K562 (cell line): ENCODE measurements around the gene ESPL1. TPM values are rescaled to one million over a fixed set of nuclear protein-coding genes. Genes with fewer than 3 reads are reported as not detected.

ENCODE experiments used
- ATAC-seq: fragments of 200-7000 bp; cut with Tn5 transposase; 3 replicates; pipeline ENCODE4 v1.9.1; 2020; ENCODE audit warnings: moderate library complexity
- BruUV-seq: library from RNA; stranded (reverse); fragments of 400-500 nt; replicated peaks from 2 replicates; lab custom pipeline; 2021; lab: Mats Ljungman, UMichigan
- CTCF ChIA-PET: fragments of 300-600 bp; formaldehyde crosslinking; extraction: SDS; loops from one replicate; lab custom pipeline; 2021; ENCODE audit warnings: low intra/inter-chr PET ratio; lab: Yijun Ruan, JAX
- POLR2A ChIA-PET: fragments of 300-600, 350-650 bp; sonication (Branson Sonifier 250); formaldehyde crosslinking; extraction: SDS; loops from one replicate; lab custom pipeline; 2021; ENCODE audit warnings: antibody characterized with exemption, inconsistent platforms; lab: Yijun Ruan, JAX
- DNase-seq, 4 experiments: peaks; one replicate each; pipeline versions ENCODE4 v3.0.0 to v3.0.0-alpha.2; 2011 to 2018; ENCODE audit warnings: low spot score in 3 of 4, mixed read lengths in 3 of 4; ENCODE audit errors: extremely low read depth in 1 of 4
- FAIRE-seq: peaks from 2 replicates; lab custom pipeline; 2011; peaks lifted over from hg19 to GRCh38; lab: Jason Lieb, UNC
- H2AFZ ChIP-seq: 2 replicates; pipeline ENCODE4 v1.6.0; 2011; ENCODE audit warnings: low read depth, low read length, control low read depth, inconsistent platforms
- H3K27ac ChIP-seq: fragments of 200-600 bp; 3 replicates; pipeline ENCODE4 v1.8.0; 2011; ENCODE audit warnings: low read depth, mild to moderate bottlenecking, control low read depth, inconsistent platforms, low read length, moderate library complexity, mixed read lengths; ENCODE audit errors: extremely low read depth
- H3K27me3 ChIP-seq, 2 experiments: fragments of 300-600 bp in 1 of 2; 2 replicates in 1 of 2; 3 replicates in 1 of 2; pipeline versions ENCODE4 v1.6.0 to v1.8.0; 2011; ENCODE audit warnings: inconsistent platforms in 2 of 2, low read length in 2 of 2, mild to moderate bottlenecking in 1 of 2, mixed read lengths in 1 of 2, moderate library complexity in 1 of 2; ENCODE audit not compliant: control insufficient read depth in 2 of 2, insufficient read depth in 2 of 2
- H3K36me3 ChIP-seq: fragments of 300-600 bp; 3 replicates; pipeline ENCODE4 v1.8.0; 2011; ENCODE audit warnings: mild to moderate bottlenecking, low read length, inconsistent platforms; ENCODE audit not compliant: control insufficient read depth, insufficient read depth
- H3K4me1 ChIP-seq, 2 experiments: fragments of 200-600 bp in 1 of 2; replicated peaks in 1 of 2; 2 replicates in 1 of 2; 3 replicates in 1 of 2; pipeline versions ENCODE4 v1.5.1 to v1.8.0; 2011; ENCODE audit warnings: inconsistent platforms in 2 of 2, low read length in 2 of 2, mild to moderate bottlenecking in 1 of 2, mixed read lengths in 1 of 2, moderate library complexity in 1 of 2; ENCODE audit not compliant: control insufficient read depth in 2 of 2, insufficient read depth in 2 of 2
- H3K4me2 ChIP-seq: 2 replicates; pipeline ENCODE4 v1.6.1; 2011; ENCODE audit warnings: low read length, control low read depth, inconsistent platforms, mixed read lengths; ENCODE audit not compliant: insufficient read depth
- H3K4me3 ChIP-seq: fragments of 200-600 bp; sonication (generic), shearing (Covaris generic); 2 replicates; pipeline ENCODE4 v1.5.1; 2016; ENCODE audit warnings: control low read depth, inconsistent platforms
- H3K79me2 ChIP-seq: fragments of 200-600 bp; 3 replicates; pipeline ENCODE4 v1.8.0; 2011; ENCODE audit warnings: low read length, inconsistent platforms; ENCODE audit not compliant: control insufficient read depth, insufficient read depth
- H3K9ac ChIP-seq, 2 experiments: 2 replicates each; pipeline versions ENCODE4 v1.6.0 to v1.6.1; 2011; ENCODE audit warnings: low read depth in 2 of 2, low read length in 2 of 2, control low read depth in 1 of 2, inconsistent platforms in 1 of 2, mild to moderate bottlenecking in 1 of 2, mixed read lengths in 1 of 2; ENCODE audit not compliant: insufficient read depth in 1 of 2
- H3K9me1 ChIP-seq: one replicate; pipeline ENCODE4 v1.6.0; 2011; ENCODE audit warnings: inconsistent platforms, mild to moderate bottlenecking, low read length, moderate library complexity; ENCODE audit not compliant: control insufficient read depth, insufficient read depth
- H3K9me3 ChIP-seq: replicated peaks from 2 replicates; pipeline ENCODE4 v1.5.1; 2011; ENCODE audit warnings: low read depth, low read length, inconsistent platforms; ENCODE audit not compliant: control insufficient read depth, insufficient read depth
- H4K20me1 ChIP-seq: replicated peaks from 2 replicates; pipeline ENCODE4 v1.6.1; 2011; ENCODE audit warnings: low read length, inconsistent platforms, mixed read lengths; ENCODE audit not compliant: control insufficient read depth, insufficient read depth
- BRCA1 ChIP-seq, 2 experiments: fragments of 450-650 bp in 1 of 2; sonication (generic) in 1 of 2; formaldehyde crosslinking in 1 of 2; IDR thresholded peaks; 2 replicates each; pipeline versions ENCODE4 v1.5.0 to v1.6.1; 2017 to 2020; ENCODE audit warnings: mild to moderate bottlenecking in 1 of 2, missing genetic modification reagents in 1 of 2
- CSDE1 ChIP-seq, 2 experiments: fragments of 450-650 bp; IDR thresholded peaks; 2 replicates each; pipeline ENCODE4 v1.6.1; 2016; ENCODE audit warnings: mild to moderate bottlenecking in 1 of 2
- HDAC3 ChIP-seq: fragments of 450-650 bp; IDR thresholded peaks from 2 replicates; pipeline ENCODE4 v1.6.1; 2018; ENCODE audit warnings: borderline replicate concordance, mild to moderate bottlenecking, moderate library complexity; ENCODE audit not compliant: partially characterized antibody
- LEF1 ChIP-seq: fragments of 450-650 bp; IDR thresholded peaks from 2 replicates; pipeline ENCODE4 v1.6.1; 2016; ENCODE audit warnings: mild to moderate bottlenecking
- ZNF785 ChIP-seq: fragments of 250-450 bp; sonication (Bioruptor Pico); IDR thresholded peaks from 2 replicates; pipeline ENCODE4 v1.4.0; 2020; ENCODE audit warnings: mild to moderate bottlenecking
- WGBS: fragments of 100-300 bp; shearing (Covaris generic); methylation state at CpG from one replicate; pipeline ENCODE4 v1.1.6; 2016; ENCODE audit warnings: low coverage, mixed read lengths; ENCODE audit not compliant: insufficient coverage; ENCODE audit errors: missing lambda C conversion rate; 5-methylcytosine and 5-hydroxymethylcytosine counted together
- in situ Hi-C: fragments of 300-500 bp; cut with MboI; formaldehyde crosslinking; loops from 4 replicates; pipeline ENCODE4 v1.15.0; 2018; ENCODE audit warnings: inconsistent platforms, mixed read lengths
- intact Hi-C: fragments of 100-400 bp; cut with micrococcal nuclease; formaldehyde crosslinking; loops from 2 replicates; pipeline ENCODE4 v1.14.2; 2022
- polyA plus RNA-seq, 8 experiments: library from polyadenylated mRNA; depleted of rRNA in 4 of 8; stranded (reverse) in 5 of 8; unstranded in 3 of 8; fragments of >200 nt; fragmentation: Nextera tagmentation in 2 of 8; fragmentation: Illumina TruSeq in 1 of 8; extraction: Ambion mirVana in 2 of 8; extraction: Trizol in 1 of 8; gene quantifications; 2 replicates each; pipeline versions ENCODE4 v1.2.1 to v1.2.3, GENCODE V29; 2011 to 2014; ENCODE audit warnings: inconsistent platforms in 1 of 8, missing spikeins in 1 of 8
- total RNA-seq, 7 experiments: library from RNA; depleted of rRNA in 6 of 7; stranded (reverse); fragments of >200 nt in 6 of 7; fragmentation: Illumina TruSeq in 2 of 7; extraction: Trizol in 2 of 7; gene quantifications; 2 replicates each; pipeline versions ENCODE4 v1.2.1 to v1.2.3, GENCODE V29; 2011 to 2021; ENCODE audit warnings: low replicate concordance in 1 of 7
- TF ChIP-seq, protein P1 (sequence below): sonication (generic); formaldehyde crosslinking; IDR thresholded peaks from 2 replicates; pipeline ENCODE4 v1.8.1; 2023; ENCODE audit warnings: mild to moderate bottlenecking, missing genetic modification reagents, moderate library complexity
- TF ChIP-seq, protein P2 (sequence below), 2 experiments: IDR thresholded peaks in 1 of 2; conservative IDR thresholded peaks in 1 of 2; 2 replicates each; pipeline ENCODE4 v1.6.1; 2016; ENCODE audit warnings: low read depth in 2 of 2, mild to moderate bottlenecking in 1 of 2, missing compliant biosample characterization in 1 of 2, missing genetic modification characterization in 1 of 2, moderate library complexity in 1 of 2
- TF ChIP-seq, protein P3 (sequence below): fragments of 450-650 bp; IDR thresholded peaks from 2 replicates; pipeline ENCODE4 v1.6.1; 2016; ENCODE audit warnings: antibody characterized with exemption
- TF ChIP-seq, protein P4 (sequence below), 3 experiments: IDR thresholded peaks in 2 of 3; conservative IDR thresholded peaks in 1 of 3; 2 replicates each; pipeline ENCODE4 v1.5.1; 2011 to 2012; ENCODE audit warnings: low read length in 3 of 3, mild to moderate bottlenecking in 3 of 3, control low read depth in 2 of 3, improper control_type of control experiment in 1 of 3, inconsistent platforms in 1 of 3, low read depth in 1 of 3, mixed read lengths in 1 of 3, moderate library complexity in 1 of 3; ENCODE audit not compliant: insufficient read depth in 2 of 3

The ESPL1 gene
- total and polyA plus RNA-seq, 9 of the 15 experiments (the other 6 are each of a cell fraction or from before 2014, with no cell fraction given): 1.2 to 55.0 (median 18.7) TPM

DNA sequence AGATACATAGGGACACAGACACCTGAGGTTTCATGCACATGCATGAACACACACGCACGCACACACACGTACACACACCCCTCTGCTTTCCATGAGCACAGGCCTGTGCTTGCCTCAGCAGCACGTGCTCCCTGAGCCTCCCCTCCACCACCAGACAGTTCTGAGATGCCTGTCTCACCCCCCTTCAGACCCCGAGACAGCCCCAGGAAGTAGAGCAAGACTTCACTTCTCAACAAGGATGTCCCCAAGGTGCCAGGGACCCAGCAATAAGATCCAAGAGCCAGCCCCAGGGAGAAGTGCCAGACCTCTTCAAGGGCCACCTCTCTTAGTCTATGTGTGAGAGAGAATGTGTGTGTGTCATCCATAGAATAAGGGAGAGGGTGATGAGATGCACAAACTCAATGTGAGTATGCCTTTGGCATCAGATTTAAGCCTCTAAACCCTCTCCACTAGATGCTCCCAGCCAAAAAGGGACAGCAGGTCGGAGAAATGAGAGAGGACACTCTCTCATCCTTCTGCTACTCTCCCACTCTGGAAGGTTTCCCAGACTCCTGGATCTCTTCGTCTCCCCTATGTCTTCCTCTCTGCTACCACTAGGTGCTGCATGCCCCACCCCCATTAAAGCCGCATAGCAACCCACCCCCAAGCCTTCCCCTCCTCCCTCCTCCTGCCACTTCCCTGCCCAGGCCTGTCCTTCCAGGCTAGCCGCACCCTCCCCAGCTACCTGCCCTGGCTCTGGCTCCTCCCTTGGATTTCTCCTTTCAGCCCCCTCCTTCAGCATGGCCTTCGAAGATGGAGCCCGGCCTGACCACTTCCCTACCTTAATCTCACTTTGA, 43.8 kb upstream of the ESPL1 start:
- CTCF ChIA-PET: interaction anchor here (1.1 kb wide), 1 partner anchor 11 kb away, joined by 3 read pairs; no protein-coding TSS in a partner anchor
- in situ Hi-C loops (no loop called here), intact Hi-C loops (no loop called here)
- ATAC-seq: no peak
- POLR2A ChIA-PET: interaction anchor here (1.0 kb wide), 1 partner anchor 45 kb away, joined by 4 read pairs; no protein-coding TSS in a partner anchor
- Histone ChIP-seq H4K20me1 (no peaks in the 10 kb centered on the region; the same call in 1 of the 2 replicates), H2AFZ (peak overlapping the region; percentile 34), H3K4me3 (no peak overlapping the region), H3K79me2 (peaks cover 5% of the 10 kb centered on the region), H3K9ac (peak overlapping the region in 1 of 2 experiments; percentile 81; a peak in 2 of 4 replicates), H3K4me1 (peaks cover 34 to 58% of the 10 kb centered on the region in 2 experiments), H3K36me3 (no peaks in the 10 kb centered on the region), H3K4me2 (no peak overlapping the region), H3K9me1 (no peaks in the 10 kb centered on the region), H3K27ac (no peak overlapping the region), H3K9me3 (no peaks in the 10 kb centered on the region), H3K27me3 (no peaks in the 10 kb centered on the region)
- FAIRE-seq: no peak
- BruUV-seq: no TSS peak
- DNase-seq: peak; percentile 49 to 75 (median 61)
- 62% methylated on average over 10 of the region's 11 CpGs for WGBS
- TF ChIP-seq, protein P1, sequence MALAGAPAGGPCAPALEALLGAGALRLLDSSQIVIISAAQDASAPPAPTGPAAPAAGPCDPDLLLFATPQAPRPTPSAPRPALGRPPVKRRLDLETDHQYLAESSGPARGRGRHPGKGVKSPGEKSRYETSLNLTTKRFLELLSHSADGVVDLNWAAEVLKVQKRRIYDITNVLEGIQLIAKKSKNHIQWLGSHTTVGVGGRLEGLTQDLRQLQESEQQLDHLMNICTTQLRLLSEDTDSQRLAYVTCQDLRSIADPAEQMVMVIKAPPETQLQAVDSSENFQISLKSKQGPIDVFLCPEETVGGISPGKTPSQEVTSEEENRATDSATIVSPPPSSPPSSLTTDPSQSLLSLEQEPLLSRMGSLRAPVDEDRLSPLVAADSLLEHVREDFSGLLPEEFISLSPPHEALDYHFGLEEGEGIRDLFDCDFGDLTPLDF (CRISPR knock-in tag): no peak
- TF ChIP-seq, protein P2, sequence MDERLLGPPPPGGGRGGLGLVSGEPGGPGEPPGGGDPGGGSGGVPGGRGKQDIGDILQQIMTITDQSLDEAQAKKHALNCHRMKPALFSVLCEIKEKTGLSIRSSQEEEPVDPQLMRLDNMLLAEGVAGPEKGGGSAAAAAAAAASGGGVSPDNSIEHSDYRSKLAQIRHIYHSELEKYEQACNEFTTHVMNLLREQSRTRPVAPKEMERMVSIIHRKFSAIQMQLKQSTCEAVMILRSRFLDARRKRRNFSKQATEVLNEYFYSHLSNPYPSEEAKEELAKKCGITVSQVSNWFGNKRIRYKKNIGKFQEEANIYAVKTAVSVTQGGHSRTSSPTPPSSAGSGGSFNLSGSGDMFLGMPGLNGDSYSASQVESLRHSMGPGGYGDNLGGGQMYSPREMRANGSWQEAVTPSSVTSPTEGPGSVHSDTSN (CRISPR knock-in tag; IDR thresholded peaks at IDR 0.05; ENCODE audit: low read depth): no peak
- TF ChIP-seq, protein P2 (tag; conservative IDR thresholded peaks at IDR 0.05; ENCODE audit: low read depth): no peak
- TF ChIP-seq LEF1: no peak
- TF ChIP-seq, protein P3, sequence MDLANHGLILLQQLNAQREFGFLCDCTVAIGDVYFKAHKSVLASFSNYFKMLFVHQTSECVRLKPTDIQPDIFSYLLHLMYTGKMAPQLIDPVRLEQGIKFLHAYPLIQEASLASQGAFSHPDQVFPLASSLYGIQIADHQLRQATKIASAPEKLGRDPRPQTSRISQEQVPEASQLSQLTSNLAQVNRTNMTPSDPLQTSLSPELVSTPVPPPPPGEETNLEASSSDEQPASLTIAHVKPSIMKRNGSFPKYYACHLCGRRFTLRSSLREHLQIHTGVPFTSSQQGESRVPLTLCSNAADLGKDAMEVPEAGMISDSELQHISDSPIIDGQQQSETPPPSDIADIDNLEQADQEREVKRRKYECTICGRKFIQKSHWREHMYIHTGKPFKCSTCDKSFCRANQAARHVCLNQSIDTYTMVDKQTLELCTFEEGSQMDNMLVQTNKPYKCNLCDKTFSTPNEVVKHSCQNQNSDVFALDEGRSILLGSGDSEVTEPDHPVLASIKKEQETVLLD: peak; percentile 15; the same call in 1 of the 2 replicates
- TF ChIP-seq HDAC3: no peak
- TF ChIP-seq, protein P4, sequence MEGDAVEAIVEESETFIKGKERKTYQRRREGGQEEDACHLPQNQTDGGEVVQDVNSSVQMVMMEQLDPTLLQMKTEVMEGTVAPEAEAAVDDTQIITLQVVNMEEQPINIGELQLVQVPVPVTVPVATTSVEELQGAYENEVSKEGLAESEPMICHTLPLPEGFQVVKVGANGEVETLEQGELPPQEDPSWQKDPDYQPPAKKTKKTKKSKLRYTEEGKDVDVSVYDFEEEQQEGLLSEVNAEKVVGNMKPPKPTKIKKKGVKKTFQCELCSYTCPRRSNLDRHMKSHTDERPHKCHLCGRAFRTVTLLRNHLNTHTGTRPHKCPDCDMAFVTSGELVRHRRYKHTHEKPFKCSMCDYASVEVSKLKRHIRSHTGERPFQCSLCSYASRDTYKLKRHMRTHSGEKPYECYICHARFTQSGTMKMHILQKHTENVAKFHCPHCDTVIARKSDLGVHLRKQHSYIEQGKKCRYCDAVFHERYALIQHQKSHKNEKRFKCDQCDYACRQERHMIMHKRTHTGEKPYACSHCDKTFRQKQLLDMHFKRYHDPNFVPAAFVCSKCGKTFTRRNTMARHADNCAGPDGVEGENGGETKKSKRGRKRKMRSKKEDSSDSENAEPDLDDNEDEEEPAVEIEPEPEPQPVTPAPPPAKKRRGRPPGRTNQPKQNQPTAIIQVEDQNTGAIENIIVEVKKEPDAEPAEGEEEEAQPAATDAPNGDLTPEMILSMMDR (IDR thresholded peaks at IDR 0.05 in 2 of 3, conservative IDR thresholded peaks at IDR 0.05 in 1 of 3; ENCODE audit: insufficient read depth in 2 of 3, low read depth in 1 of 3, low read length in 3 of 3): peak; percentile 18 to 35 (median 26); a peak in 3 of 6 replicates
- TF ChIP-seq BRCA1 (IDR thresholded peaks at IDR 0.05): no peak
- TF ChIP-seq BRCA1 (CRISPR knock-in tag; IDR thresholded peaks at IDR 0.05): no peak
- no peak for TF ChIP-seq CSDE1 (IDR thresholded peaks at IDR 0.05)
- no peak for TF ChIP-seq ZNF785
